ENCODE data around the gene NCAN.

The NCAN gene

DNA sequence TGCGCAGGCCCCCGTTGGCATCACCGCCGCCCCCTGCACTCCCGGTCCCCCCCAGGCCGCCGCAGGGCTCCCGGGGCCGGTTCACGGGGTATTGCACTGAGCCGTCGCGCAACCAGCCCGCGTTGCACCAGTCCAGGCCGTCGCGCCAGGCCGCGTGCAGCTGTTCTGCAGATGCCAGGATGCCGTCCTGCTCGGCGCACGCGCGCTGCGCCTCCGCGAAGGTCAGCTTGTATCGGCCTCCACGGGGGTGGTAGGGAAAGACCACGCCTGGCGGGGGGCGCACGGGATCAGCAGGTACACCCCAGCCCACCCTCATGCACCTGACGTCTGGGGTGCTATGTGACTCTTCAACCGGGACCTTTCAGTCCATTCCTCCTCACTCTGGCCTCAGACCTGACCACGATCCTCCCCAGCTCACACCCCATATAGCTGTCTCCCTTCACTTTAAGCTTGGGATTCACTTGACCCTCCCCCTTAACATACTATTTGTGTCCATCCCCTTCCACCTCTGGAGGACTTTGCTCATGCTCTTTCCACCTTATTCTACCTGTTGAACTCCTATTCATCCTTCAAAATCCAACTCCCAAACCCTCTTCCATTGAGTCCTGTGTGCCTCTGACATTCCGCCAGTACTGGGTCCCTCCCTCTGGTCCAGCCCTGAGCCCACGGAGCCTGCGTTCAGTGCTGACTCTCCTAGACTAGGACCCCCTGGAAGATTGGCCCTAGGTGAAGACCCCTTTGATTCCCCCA, 47.0 kb downstream of the NCAN start:
- no peak for DNase-seq (ENCODE audit: low spot score)

DNA sequence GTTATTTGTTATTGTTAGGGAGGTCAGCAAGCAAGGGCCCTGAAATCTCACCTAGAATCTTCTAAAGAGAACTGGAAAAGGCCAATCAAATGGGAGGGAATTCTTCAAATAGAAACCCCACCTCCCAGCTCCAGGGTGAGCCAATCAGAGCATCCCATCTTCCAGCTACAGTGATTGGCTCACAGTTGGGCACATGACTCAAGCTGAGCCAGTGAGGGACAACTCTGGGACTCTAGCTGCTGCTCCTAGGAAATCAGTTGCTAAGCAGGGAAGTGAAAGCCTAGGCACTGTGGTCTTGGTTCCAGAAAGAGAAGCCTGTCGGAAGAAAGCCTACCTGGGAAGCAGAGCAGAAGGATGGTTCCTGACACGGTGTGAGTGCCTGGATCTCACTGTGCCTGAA, 48.0 kb downstream of the NCAN start:
- DNase-seq (ENCODE audit: low spot score) = peak; percentile 74

DNA sequence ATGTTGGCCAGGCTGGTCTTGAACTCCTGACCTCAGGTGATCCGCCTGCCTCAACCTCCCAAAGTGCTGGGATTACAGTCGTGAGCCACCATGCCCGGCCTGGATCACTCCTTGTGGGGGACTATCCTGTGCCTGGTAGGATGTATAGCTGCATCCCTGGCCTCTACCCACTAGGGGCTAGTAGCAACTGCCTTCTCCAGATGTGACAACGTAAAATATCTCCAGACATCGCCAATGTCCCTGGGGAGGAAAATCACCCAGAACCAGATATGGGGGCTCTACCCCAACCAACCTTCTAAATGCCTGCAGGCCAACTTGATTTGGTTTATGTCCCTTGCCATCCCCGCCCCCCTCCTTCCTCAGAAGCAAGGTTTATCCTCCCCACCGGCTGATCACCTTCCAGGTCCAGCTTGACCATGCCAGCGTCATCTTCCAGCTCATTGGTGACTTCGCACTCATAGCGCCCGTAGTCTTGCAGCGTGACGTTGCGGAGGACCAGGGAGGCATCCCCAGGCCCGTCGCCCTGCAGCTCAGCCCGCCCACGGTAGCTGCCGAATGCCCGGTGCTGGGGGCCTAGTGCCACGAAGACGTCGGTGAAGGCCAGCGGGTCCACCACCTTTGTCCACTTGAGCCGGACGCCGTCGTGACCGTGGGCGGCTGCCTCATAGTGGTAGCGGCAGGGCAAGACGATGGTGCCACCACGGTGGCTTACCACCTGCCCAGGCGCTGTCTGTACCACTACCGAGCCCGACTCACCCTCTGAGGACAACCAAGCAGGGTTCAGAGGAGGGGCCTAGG, 48.9 kb downstream of the NCAN start:
- DNase-seq (ENCODE audit: low spot score) = no peak

DNA sequence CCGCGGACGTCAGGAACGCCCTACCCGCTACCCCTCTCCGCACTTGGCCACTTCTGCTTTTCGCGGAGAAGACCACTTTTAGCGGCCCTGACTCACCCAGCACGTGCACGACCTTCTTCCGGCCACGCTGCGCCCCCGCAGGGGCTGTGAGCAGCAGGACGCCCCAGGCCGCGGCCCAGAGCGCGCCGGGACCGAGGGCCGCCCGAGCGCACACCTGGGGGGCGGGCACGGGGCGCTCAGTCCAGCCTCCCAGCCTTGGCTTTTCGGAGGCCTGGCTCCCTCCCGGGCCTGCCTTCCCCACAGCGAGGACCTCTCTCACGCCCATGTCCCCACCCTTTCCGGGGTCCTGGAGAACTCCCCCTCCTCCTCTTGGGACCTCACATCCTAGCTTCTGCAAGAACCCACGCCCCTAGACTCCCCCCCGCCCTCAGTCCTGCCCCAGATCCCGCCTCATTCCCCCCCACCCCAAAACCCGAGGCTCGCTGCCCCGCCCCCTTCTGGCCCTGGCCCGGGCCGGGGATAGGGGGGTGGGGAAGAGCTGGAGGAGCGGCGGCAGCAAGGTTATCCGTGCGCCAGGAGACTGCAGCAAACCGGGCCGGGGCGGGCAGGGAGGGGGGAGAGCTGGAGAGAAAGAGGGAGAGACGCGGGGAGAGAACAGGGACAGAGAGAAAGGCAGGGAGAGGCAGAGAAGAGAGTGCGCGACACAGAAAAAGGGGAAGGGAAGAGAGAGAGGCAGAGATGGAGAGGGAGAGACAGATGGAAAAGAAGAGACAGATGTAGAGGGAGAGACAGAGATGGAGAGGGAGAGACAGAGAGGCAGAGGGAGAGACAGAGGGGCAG, 49.8 kb downstream of the NCAN start:
- DNase-seq (ENCODE audit: low spot score) = no peak

DNA sequence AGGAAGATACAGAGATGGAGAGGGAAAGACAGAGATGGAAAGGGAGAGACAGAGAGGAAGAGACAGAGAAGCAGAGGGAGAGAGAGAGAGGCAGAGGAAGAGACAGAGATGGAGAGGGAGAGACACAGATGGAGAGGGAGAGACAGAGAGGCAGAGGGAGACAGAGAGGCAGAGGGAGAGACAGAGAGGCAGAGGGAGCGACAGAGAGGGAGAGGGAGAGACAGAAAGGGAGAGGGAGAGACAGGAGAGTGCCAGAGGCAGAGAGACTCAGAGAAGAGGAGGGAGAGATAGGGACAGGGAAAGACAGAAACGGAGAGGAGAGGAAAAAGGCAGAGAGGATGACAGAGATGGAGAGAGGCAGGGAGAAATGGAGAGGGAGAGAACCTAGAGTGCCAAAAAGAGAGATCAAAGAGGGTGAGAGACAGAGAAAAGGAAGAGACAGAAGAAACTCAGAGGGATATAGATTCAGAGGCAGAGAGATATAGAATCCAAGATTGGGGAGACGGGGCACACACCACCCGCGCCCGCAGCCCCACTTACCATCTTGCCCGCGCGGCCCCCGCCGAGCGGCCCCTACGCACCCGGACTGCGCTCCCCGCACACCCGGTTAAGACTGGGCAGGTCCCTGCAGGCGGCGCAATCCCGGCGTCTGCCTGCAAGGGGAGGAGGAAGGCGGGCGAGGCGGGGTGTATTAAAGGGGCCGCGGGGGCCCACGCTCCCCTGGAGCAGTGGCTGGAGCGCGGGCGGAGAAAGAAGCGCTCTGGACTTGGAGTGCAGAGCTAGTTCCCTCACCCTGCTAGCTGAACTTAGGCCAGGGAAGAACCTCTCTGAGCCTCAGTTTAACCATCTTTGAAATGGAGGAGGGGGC, 50.7 kb downstream of the NCAN start:
- DNase-seq (ENCODE audit: low spot score) = no peak

DNA sequence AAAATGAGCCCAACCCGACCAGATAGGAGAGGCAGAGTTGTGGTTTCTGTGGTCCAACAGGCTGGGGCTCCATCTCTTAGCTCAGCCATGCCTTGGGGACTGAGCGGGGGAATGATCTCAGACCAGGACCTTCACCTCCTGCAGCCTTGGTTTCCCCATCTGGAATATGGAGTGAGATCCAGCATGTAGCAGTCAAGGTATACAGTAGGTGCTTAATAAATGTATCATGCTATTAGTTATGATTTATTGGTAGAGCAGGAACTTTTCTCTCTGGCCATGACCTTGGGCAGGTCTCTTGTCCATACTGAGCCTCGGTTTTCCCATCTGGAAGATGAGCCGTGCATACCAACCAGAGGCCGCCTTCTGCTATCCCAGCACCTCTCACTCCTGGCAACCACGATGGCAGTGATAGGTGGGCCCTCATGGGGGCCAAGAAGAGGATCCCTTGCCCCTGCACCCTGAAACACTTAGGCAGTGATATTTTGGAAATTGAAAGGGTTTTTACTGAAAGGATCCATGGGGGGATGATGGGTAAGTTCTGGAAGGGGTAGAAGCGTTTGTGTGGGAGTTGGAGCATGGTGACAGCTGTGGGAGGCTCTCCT, 52.2 kb downstream of the NCAN start:
- DNase-seq (ENCODE audit: low spot score) = no peak

DNA sequence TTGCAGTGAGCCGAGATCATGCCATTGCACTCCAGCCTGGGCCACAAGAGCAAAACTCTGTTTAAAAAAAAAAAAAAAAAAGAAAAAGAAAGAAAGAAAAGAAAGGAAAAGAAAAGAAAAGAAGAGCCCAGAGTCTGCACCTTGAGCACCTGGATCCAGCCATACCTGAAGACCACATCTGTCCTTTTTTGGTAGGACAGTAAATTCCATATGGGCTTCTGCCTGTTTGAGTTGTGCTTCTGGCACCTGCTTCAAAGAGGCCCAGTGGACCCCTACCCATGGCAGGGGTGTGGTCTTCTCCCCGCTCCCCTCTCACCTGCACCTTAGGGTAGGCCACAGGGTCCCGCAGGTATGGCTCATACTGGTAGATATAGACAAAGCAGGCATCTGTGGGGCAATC, 55.5 kb downstream of the NCAN start:
- no peak for DNase-seq (ENCODE audit: low spot score)

DNA sequence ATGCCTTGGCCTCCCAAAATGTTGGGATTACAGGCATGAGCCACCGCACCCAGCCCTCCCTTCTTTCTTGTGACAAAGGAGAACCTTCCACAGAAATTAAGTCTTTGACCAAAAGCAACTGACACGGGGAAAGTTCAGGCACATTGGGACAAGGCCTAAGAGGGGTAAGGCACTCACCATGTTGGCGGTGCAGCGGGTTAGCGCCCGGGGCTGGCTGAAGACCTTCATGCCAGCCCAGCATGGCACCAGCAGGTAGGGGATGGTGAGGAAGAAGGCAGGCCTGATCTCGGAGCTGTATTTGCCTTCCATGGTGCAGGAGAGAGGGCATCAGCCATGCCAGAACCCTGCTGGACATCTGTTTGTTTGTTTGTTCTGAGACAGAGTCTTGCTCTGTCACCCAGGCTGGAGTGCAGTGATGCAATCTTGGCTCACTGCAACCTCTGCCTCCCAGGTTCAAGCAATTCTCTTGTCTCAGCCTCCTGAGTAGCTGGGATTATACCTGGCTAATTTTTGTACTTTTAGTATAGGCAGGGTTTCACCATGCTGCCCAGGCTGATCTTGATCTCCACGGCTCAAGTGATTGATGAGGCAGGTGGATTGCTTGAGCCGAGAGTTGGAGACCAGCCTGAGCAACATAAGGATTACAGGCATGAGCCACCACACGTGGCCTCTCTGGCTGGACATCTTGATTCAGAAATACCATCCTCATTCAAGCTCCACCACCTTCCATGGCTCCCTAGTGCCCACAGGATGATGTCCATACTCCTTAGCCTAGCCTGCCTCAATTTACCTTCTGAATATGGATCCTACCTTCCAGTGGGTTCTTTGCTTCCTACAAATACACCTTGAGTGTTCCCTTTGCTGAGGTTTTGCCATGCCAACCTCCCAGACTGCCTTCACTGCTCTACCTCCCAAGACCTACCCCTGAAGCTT, 57.0 kb downstream of the NCAN start:
- no peak for DNase-seq (ENCODE audit: low spot score)

DNA sequence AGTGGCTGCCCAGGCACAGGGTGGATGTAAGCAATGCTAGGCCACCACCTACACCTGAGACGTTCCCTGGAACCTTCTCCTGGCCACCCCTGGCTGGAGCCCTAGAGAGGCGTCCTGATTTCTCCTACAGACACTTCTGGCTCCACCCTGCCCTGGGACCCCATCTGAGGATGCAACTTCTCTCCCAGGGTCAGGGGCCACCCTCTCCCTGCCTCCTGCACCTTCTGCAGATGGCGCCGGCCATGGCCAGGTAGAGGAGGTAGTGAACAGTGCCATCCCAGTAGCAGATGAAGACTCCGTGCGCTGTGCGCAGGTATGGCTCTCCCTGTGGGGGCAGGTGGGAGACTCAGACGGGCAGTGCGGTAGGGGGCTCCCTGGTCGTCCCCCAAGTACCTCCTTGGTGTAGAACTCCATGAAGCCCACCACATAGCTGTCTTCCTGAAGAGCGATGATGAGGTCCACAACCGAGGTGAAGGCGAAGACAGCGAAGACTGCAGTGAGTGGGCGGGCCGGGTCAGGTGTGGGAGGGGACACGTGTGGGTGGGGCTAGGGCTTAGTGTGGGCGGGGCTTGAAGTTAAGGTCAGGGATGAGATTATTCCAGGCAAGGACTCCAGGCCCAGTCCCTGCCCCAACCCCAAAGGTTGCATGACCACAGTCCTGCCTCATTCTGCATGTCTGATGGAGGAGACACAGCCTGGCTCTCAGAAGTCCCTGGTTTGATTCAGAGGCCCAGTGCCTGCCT, 58.4 kb downstream of the NCAN start:
- no peak for DNase-seq (ENCODE audit: low spot score)

DNA sequence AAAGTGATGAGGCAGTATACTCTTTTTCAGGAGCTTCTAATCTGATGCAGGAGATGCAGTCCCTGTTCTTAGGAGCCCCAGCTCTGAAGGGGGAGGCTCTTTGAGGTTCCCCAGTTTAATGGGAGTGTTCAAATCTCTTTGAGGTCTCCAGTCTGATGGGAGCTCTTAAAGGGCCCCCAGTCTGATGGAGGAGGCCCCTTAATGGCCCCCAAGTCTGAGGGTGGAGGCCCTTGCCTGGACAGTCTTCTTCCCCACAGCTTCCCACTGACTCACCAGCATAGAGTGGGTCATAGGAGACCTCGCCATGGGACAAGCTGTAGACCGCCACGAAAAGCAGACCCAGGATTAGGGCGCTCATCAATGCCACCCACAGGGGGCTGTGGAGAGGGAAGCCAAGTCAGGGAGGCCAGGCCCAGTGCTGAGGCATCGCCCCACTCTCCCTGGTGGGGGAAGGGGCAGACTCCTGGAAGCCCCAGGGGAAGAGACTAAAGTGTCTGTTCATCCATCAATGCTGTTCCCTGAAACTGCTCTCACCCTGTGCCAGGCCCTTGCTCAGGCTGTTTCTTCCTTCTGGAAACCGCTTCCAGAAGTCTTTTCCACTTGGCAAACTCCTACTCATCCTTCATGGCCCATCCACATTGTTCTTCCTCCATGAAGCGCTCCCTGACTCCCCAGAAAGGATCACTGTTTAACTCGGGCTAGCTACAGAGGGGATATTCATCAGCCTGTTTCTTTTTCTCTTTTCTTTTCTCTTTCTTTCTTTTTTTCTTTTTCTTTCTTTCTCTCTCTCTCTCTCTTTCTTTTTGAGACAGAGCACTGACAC, 59.2 kb downstream of the NCAN start:
- no peak for DNase-seq (ENCODE audit: low spot score)

DNA sequence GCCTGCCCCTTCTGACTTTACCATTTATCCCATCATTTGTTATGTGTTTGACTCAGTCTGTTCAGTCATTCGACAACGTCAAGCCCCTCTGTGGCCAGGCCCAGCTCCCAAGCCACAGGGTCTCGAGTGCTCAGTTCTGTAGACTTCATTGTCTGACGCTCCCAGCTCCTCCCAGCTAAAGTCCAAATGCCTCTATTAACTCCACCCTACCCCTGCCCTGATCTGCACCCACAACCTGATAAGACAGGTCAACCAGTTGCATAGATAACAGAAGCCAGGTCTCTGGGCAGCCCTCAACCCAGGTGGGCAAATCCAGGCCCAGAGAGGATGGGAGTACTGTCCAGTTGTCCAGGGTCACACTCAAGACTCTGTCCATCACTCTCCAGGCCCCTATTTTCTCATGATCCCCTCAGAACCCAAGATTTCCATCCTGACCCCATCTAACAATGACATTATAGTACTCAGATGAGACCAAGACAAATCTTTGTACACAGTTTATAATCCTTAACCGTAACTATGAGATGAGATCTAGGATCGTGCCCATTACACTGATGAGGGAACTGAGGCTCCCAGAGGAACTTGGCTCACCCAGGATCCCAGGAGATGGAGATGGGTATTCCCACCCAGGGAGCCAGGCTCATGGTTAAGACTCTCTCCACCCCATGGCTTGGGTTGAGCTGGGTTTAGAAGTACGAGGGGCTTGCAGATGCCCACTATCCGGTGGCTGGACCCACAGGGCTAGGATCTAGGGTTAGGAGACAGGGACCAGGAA, 60.3 kb downstream of the NCAN start:
- no peak for DNase-seq (ENCODE audit: low spot score)

DNA sequence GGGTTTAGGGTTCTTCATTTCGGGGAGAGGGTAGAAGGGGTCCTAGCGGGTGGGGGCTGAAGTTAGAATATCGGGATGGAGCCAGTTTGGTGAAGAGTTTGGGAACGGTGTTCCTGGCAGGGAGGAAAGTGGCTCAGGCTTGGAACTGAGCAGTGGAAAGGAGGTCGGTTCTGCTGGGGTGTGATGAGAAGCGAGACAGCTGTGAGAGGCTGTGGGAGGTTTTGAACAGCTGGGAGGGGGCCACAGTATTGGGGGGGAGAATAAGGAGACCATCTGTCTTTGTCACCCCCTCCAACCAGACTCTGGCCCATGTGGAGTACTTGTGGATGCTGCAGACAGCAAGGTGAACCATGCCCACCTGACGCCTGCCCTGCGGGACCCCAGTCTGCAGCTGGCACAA, 62.4 kb downstream of the NCAN start:
- no peak for DNase-seq (ENCODE audit: low spot score)

DNA sequence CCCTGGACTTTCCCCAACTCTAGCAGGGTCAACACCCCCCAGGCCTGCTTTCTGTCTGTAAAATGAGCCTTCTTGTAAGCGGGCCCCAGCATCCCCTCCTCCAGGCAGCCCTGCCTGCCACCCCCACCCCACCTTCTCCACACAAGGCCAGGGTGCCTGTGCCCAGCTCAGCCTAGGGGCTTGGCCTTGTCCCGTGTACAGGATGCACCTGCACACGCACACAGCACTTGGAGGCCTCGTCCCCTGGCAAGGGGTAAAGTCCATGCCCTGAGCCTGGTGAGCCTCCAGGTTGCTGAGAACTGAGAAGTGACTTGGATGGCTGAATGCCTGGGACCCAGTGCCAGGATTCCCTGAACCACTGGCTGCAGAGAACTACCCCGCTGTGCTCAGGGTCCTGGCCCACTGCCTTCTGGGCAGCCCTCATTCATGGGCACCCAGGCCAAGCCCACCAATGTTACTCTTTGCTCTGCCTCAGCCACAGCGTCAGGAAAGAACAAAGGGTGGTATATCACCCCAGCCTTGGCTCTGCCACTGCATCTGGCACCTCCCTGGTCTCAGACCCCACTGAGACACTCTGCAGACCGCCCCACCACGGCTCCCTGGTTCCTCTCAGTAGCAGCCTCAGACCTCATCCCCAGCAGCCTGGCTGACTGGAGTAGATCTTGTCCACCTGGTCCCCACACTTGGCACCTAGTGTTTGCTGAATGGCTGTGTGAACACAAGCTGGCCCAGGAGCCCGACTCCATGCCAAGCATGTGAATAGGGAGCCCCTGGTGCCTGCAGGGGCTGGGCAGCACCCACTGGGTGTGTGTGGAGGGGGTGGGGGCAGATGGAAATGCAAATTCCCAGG, 63.2 kb downstream of the NCAN start:
- DNase-seq (ENCODE audit: low spot score) = no peak

DNA sequence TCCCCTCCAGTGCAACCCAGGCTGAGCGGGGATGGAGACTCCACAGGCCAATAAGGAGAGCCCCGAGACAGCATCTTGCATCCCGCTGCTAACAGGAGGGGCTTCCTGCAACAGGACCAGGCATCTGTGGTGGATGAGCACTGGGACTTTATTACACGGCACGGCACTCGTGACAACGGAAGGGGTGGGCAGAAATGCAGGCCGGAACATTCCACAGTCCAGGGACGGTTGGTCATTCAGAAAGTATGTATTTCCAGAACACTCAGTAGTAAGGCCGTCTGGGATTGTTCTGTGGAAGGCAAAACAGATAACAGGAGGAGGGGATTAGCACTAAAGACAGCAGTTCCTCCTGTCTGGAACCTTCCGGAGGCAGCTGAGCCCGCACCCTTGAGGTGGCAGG, 64.6 kb downstream of the NCAN start:
- no peak for DNase-seq (ENCODE audit: low spot score)

DNA sequence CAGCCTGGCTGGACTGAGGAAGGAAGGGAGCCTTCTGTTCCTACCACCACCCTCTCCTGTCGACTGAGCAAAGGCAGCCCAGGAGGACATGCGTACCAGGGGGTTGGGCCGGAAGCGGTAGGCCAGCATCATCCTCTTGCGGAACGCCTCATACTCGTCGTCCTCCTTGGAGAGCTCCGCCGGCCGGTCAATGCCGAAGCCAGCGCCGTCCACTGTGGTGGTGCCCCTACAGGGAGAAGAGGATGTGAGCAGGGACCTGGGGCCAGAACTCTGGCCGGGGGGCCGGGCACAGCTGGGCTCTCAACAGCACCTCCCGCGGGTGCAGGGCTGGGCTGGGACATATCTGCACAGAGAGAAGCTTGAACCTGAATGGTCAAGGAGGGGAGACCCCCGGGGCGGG, 65.1 kb downstream of the NCAN start:
- DNase-seq (ENCODE audit: low spot score) = no peak

DNA sequence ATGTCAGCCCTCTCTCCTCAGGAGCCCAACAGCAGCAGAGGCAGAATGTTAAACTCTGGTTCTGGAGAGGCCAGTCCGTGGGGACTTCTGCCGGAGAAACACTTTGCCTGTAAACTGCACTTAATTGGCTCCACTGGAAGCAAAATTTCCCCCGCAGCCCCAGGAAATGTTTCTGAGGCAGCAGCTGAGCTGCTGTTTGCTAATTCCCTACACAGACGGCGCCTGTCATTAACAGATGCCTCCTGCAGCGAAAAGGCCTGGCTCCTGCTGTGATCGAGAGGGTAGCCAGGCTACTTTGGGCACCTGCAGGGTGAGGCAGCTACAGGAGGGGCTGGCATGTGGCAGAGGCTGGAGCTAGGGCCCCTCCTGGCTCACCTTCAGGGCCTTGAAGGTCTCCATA, 66.6 kb downstream of the NCAN start:
- no peak for DNase-seq (ENCODE audit: low spot score)

All from SK-N-DZ (cell line).